GM03348 (cell line): ENCODE measurements around the gene MYO1D.
"Not testable (repeated sequence)": the region's sequence is repeated elsewhere in the genome, so short reads cannot be mapped to it uniquely, and the experiment has no call there.

Experiments used
- DNase-seq: peaks from one replicate; pipeline ENCODE4 v3.0.0; 2012; ENCODE audit warnings: low spot score

Gene MYO1D

GRCh38 chr17:32673964-32674363 lies 203.0 kb downstream of the MYO1D start:
- DNase-seq: no peak

- DNase-seq: no peak
Observed at GRCh38 chr17:32672711-32673110, 204.2 kb downstream of the MYO1D start.

DNA sequence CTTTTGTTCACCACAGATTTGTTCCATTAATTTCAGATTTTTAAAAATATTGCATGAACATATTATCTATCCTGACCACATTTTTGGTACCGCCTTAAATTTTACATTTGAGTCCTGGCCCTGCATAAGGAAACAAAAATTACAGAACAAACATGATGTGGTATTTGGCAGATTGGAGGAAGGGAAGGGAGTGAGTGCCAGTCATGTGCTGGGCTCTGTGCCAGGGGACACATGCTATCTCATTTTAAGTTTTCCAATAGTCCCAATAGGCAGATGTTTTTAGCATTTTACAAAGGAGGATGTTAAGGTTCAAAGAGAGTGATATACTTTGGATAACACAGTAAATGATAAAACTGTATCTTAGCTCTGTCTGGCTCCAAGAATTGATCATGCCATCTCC lies 205.0 kb downstream of the MYO1D start:
- DNase-seq: peak; percentile 20

GRCh38 chr17:32664936-32665583 lies 211.9 kb downstream of the MYO1D start:
- no peak for DNase-seq

- no peak for DNase-seq
Observed at GRCh38 chr17:32660496-32660985, 216.4 kb downstream of the MYO1D start.

DNA sequence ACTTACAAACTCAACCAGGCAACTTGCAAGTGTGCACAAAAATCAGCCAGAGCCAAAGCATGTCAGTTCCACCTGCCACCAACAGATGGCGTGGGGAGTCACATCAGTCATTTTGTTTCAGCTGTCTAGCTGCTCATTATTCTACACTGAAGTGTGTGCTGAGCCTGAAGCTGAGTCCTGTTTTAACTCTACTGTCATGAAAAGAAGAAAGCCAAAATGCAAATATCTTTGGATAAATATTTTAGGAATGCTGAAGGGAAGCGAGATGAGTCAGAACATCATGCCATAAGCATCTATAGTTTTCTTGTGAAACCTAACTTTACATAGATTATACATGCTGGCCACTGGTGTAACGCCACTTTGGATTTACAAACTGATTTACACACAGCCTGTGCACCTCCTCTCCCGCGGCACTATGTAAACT lies 217.5 kb downstream of the MYO1D start:
- peak; percentile 85 for DNase-seq

GRCh38 chr17:32658470-32659418 lies 218.2 kb downstream of the MYO1D start:
- no peak for DNase-seq

DNA sequence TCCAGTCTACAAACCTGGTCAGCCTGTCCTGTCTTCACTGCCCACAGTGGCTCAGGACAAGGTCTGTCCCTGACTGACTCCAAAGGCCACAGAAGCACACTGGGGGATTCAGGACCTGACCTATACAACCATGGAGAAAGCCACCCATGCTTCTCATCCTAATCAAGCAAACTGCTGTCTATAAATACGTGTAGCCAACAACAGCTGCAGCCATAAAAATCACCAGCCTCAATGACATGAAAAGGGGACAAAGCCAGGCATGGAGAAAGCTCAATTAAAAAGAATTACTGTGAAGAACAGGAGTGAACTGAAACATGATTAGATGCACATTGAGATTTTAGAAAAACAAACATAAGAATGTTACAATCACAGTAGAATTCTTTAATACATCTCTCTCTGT lies 220.0 kb downstream of the MYO1D start:
- no peak for DNase-seq

- no peak for DNase-seq
Observed at GRCh38 chr17:32654324-32654723, 222.6 kb downstream of the MYO1D start.

GRCh38 chr17:32651084-32651483 lies 225.8 kb downstream of the MYO1D start:
- no peak for DNase-seq

DNA sequence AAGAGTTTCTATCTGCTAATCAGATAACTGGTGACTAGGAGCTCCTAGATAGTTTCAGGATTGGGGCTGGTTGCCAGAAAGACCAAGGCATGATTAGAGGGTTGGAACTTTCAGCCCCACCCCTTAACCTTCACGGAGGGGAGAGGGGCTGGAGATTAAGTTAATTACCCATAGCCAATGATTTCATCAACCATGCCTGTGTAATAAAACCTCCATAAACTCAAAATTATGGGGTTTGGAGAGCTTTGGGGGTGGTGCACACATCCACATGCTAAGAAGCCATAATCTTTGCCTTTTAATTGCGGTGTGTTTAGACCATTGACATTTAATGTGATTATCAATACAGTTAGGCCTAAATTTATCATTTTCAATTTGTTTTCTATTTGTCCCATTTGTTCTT lies 228.5 kb downstream of the MYO1D start:
- no peak for DNase-seq

- no peak for DNase-seq
Observed at GRCh38 chr17:32646941-32647340, 230.0 kb downstream of the MYO1D start.

- not testable (repeated sequence) for DNase-seq
Observed at GRCh38 chr17:32641514-32641913, 235.4 kb downstream of the MYO1D start.

GRCh38 chr17:32636598-32637218 lies 240.2 kb downstream of the MYO1D start:
- DNase-seq: no peak

- no peak for DNase-seq
Observed at GRCh38 chr17:32634167-32634566, 242.8 kb downstream of the MYO1D start.

GRCh38 chr17:32631341-32632096 lies 245.4 kb downstream of the MYO1D start:
- DNase-seq: no peak

GRCh38 chr17:32629563-32630190 lies 247.2 kb downstream of the MYO1D start:
- DNase-seq: no peak

DNA sequence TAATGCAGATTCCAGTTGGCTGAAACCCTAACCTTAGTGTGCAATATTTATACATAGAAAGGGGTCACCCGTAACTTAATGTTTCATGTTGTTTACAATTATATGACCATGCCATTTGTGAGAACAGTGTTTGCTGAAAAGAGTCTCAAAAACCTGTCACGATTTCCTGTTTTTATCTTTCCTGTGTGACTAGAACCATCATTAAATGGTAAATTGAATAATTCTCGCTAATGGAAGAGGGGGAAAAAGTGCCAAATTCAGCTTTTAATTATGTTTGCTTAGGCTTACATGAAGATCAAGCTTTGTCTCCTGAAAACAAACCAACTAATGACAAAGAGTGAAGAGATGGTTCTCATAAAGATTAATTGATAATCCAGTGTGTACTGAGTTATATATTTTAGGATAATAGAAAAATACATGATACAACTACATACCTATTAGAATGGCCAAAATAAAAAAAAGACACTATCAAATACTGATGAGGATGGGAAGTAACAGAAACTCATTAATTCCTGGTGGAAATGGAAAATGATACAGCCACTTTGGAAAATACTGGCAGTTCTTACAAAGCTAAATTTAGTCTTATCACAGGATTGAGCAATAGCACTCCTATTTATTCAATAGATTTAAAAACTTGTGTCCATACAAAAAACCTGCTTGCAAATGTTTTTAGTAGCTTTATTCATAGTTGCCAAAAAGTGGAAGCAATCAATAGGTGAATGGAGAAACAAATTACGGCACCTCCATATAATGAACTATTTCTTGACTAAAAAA lies 248.5 kb downstream of the MYO1D start:
- DNase-seq: no peak

- DNase-seq: no peak
Observed at GRCh38 chr17:32627239-32627996, 249.5 kb downstream of the MYO1D start.

GRCh38 chr17:32626379-32626791 lies 250.5 kb downstream of the MYO1D start:
- no peak for DNase-seq
